Epithelial cell of proximal tubule (primary cell): ENCODE data around the gene DDOST. TPM values are rescaled to one million over a fixed set of nuclear protein-coding genes. Genes with fewer than 3 reads are reported as not detected.
A peak's percentile ranks its signal among the peaks of the same experiment; 100 is the strongest.

Source experiments
- DNase-seq: peaks from one replicate; pipeline ENCODE4 v3.0.0-alpha.2; 2011; ENCODE audit warnings: low read depth
- H3K4me3 ChIP-seq: 2 replicates; pipeline ENCODE4 v1.5.1; 2011; ENCODE audit warnings: low read depth, mild to moderate bottlenecking, low read length
- total RNA-seq: library from RNA; depleted of rRNA; stranded (reverse); fragments of >200 nt; gene quantifications from 2 replicates; pipeline ENCODE4 v1.2.3, GENCODE V29; 2015
- TF ChIP-seq, protein P1 (sequence below): conservative IDR thresholded peaks from 2 replicates; pipeline ENCODE4 v1.5.1; 2012; ENCODE audit warnings: low read depth, mild to moderate bottlenecking, low read length

The DDOST gene
- total RNA-seq, 1 donor from 2014 or later, result 191 TPM

DNA sequence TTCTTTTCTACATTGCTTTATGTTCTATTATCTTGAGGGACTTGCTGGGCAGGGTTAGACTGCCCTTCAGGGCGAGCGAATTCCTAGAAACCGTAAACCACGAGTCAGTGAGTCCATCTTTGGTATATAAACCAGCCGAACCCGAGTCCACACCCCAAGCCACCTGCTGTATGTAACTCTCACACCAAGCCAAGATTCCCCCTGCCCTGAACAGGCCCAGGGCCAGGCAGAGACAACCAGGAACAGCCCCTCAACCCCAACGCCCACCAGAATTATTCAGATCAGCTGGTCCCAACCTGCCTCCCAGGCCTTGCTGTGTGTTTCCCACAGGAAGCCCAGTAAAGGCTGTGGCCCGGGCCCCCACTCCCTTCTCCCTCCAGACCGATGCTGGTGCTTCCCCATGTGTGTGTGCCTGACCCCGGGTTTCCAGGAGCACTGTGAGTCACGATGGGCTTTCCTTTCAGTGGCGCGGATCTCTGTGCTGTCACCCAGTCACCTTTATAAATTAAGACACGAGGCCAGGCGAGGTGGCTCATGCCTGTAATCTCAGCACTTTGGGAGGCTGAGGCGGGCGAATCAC is 39.6 kb upstream of the DDOST start:
- DNase-seq, result no peak
- TF ChIP-seq, protein P1, sequence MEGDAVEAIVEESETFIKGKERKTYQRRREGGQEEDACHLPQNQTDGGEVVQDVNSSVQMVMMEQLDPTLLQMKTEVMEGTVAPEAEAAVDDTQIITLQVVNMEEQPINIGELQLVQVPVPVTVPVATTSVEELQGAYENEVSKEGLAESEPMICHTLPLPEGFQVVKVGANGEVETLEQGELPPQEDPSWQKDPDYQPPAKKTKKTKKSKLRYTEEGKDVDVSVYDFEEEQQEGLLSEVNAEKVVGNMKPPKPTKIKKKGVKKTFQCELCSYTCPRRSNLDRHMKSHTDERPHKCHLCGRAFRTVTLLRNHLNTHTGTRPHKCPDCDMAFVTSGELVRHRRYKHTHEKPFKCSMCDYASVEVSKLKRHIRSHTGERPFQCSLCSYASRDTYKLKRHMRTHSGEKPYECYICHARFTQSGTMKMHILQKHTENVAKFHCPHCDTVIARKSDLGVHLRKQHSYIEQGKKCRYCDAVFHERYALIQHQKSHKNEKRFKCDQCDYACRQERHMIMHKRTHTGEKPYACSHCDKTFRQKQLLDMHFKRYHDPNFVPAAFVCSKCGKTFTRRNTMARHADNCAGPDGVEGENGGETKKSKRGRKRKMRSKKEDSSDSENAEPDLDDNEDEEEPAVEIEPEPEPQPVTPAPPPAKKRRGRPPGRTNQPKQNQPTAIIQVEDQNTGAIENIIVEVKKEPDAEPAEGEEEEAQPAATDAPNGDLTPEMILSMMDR, result no peak

DNA sequence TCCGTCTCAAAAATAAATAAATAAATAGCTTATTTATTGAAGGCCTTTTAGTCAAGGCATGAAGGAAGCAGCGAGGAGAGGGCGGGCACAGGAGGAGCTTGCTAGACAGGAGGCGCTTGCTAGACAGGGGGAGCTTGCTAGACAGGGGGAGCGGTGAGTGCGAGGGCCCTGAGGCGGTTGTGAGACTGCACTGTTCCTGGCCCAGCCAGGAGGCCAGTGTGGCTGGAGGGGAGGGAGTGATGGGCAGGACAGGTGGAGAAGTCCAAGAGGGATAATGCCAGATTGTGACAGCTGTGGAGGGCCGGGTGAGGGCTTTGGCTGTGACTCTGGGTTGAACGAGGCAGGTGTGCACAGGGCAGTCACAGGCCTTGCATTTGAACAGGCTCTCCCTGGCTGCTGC is 38.4 kb upstream of the DDOST start:
- DNase-seq, result no peak
- TF ChIP-seq, protein P1, result no peak

More for the DNA sequence above, 39.6 kb upstream of the DDOST start:
- no peak overlapping the region for H3K4me3 ChIP-seq

DNA sequence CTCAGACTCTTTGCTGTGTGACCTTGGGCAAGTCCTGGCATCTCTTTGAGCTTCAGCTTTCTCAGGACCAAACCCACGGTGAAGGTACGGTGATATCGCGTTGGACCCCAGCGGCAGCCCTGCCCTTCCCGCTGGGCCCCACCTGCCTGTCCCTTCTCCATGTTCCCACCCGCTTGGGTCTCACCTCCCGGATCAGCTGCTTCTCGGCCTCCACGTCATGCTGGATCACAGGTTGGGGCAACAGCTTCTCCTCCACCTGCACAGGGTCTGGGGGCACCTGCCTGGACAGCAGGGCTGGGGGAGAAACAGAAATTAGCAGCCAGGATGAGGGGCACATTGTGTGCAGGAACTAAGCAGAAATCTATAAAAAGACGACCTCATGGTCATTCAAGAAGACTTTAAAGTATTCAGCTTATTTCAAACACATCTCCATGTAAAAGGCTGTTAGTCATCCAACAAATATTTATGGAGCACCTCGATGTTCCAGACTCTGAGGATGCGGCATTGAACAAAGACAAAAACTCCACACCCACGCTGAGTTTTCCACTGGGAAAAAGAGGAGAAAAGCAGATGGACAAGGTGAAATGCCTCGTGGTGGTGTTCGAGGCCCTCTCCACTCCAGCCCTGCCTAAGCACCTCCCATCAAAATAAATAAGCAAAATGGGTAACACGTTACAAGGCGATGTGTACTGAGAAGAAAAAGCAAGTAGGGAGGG is 37.2 kb upstream of the DDOST start:
- H3K4me3 ChIP-seq, result no peak overlapping the region
- DNase-seq, result no peak
- TF ChIP-seq, protein P1, result no peak

More for the DNA sequence above, 38.4 kb upstream of the DDOST start:
- no peak overlapping the region for H3K4me3 ChIP-seq

DNA sequence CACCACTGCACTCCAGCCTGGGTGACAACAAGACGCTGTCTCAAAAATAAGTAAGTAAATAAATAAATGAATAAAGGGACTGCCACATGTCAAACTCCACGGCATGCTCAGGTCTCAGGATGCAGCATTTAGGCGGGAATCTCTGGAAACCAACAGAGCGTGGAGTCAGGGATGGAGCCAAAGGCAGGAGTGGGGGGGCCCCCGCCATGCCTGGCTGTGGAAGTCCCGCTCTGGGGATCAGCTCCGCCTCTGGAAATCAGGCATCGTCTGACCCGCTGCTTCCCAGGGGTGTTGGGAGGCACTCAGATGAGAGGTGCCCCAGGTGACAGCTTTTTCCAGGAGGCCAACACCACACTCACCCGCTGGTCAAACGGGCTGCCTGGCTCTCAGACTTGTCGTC is 36.4 kb upstream of the DDOST start:
- no peak overlapping the region for H3K4me3 ChIP-seq
- TF ChIP-seq, protein P1, result no peak
- DNase-seq, result no peak

DNA sequence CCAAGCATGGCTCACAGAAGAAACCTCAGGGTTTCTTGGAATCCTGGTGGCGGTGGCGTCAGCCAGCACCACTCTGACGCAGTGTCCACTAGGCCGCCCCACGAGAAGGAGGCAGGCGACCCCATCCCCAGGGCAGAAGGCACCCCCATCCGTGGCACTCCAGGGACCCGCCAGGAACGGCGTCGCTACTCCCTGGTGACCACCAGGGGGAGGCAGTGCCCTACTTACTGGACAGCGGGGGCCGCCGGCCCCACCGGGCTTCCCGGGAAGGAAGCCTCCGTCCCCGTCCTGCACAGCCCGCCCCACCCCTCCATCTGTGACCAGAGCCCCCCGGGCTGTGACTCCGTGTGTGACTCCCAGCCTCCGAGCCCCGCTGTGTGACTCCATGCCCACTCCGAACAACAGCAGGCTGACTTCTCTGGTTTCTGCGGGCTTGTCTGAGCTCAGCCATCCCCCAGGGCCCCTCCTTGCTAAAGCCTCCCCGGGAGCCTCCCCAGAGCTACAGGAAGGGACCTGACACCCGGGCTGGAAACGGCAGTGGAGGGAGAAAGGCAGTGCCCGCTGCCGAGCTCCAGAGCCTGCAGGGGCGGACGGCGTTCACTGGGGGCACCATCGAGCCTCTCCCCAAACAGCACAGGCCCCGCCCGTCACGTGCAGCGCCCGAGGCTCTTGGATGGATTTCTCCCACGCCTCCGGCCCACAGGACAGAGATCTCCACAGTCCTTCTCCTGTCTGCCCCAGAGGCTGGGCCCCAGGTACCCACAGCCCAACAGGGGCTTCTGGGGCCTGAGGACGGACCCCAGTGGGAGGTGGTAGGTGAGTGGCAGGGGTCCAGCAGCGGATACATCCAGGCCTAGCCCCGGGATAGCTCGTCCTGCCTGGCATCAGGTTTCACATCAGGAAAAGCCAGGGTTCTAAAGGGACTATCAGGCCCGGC is 35.5 kb upstream of the DDOST start:
- H3K4me3 ChIP-seq, result peak overlapping the region; percentile 62
- no peak for DNase-seq
- TF ChIP-seq, protein P1, result peak; percentile 74

DNA sequence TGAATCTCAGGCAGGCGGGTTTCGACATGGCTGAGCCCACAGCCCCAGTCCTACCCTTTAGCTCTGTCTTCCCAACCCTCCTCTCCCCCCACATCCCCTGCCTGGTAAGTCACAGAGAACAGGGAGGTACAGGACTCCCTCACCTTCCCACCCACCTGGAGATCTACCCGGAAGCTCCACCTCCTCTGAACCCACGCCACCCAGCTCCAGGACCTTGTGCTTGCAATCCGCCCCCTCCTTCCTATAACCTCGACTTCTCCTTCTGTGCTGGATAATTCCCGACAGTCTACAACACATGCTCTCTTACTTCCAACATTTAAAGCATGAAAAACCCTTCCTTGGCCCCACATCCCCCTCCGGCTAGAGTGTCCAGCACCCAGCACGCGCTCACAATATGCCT is 34.3 kb upstream of the DDOST start:
- TF ChIP-seq, protein P1, result no peak
- DNase-seq, result no peak
- H3K4me3 ChIP-seq, result no peak overlapping the region
